ENCODE measurements around the gene ROR2. TPM values are rescaled to one million over a fixed set of nuclear protein-coding genes. Genes with fewer than 3 reads are reported as not detected.
"Not testable (repeated sequence)": the region's sequence is repeated elsewhere in the genome, so short reads cannot be mapped to it uniquely, and the experiment has no call there.

The ROR2 gene
- total and polyA plus RNA-seq, 2 of the 8 experiments (the other 6 are each of a cell fraction or from before 2014, with no cell fraction given), result 2.7 to 4.3 TPM

DNA sequence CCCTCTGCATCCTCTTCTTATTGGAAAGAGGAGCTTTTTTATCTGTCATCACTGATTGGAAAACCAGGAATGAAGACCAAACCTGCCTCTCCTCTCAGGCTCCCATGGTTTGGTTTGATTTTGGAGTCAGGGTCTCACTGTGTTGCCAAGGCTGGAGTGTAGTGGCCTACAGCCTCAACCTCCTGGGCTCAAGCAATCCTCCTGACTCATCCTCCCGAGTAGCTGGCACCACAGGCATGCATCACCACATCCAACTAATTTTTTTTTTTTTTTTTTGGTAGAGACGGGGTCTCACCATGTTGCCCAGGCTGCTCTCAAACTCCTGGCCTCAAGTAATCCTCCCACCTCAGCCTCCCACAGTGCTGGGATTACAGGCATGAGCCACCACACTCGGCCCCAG lies 40.8 kb downstream of the ROR2 start:
- H4K5ac ChIP-seq (ENCODE audit: insufficient read length, low read depth, low read length); POLR2A ChIA-PET (ENCODE audit: partially characterized antibody); H4K91ac ChIP-seq (replicated peaks; ENCODE audit: insufficient read length, low read length); H2AK5ac ChIP-seq (ENCODE audit: low read depth, low read length); FAIRE-seq; H2BK12ac ChIP-seq (ENCODE audit: low read depth, low read length); DNase-seq (ENCODE audit: low read depth in 1 of 2, low spot score in 2 of 2); H2AFZ ChIP-seq (ENCODE audit: low read length); H3K4me1 ChIP-seq (replicated peaks in 1 of 4; ENCODE audit: control insufficient read depth in 3 of 4, insufficient read depth in 4 of 4, low read length in 3 of 4); H3K9ac ChIP-seq (replicated peaks in 1 of 4; ENCODE audit: extremely low read depth in 1 of 4, low read depth in 3 of 4, low read length in 3 of 4); H3K9me3 ChIP-seq (ENCODE audit: insufficient read depth in 2 of 2, low read depth in 1 of 2, low read length in 1 of 2); H3K79me2 ChIP-seq (ENCODE audit: control insufficient read depth in 1 of 2, insufficient read depth in 2 of 2, low read length in 2 of 2); H2BK20ac ChIP-seq (ENCODE audit: low read length); H3K18ac ChIP-seq (ENCODE audit: extremely low read depth, low read length); H2BK120ac ChIP-seq (replicated peaks; ENCODE audit: low read depth, low read length); H3K27ac ChIP-seq (ENCODE audit: low read depth, low read length); H3K23ac ChIP-seq (ENCODE audit: insufficient read length); H3K4me3 ChIP-seq (ENCODE audit: extremely low read depth in 1 of 4, insufficient read depth in 2 of 4, low read depth in 3 of 4, low read length in 4 of 4); H3K4me2 ChIP-seq (ENCODE audit: insufficient read depth in 1 of 2, low read depth in 2 of 2, low read length in 2 of 2); H3K4ac ChIP-seq (replicated peaks; ENCODE audit: insufficient read length, low read depth, low read length); H4K8ac ChIP-seq (ENCODE audit: extremely low read depth, insufficient read depth, low read length); H3K36me3 ChIP-seq (ENCODE audit: control insufficient read depth in 2 of 4, insufficient read depth in 4 of 4, low read length in 3 of 4); H3K23me2 ChIP-seq (ENCODE audit: low read depth, low read length); H3K79me1 ChIP-seq (ENCODE audit: low read depth, low read length); H3K56ac ChIP-seq (replicated peaks; ENCODE audit: insufficient read length, low read depth, low read length); H3K14ac ChIP-seq (ENCODE audit: insufficient read length); H2BK15ac ChIP-seq (ENCODE audit: low read length); H3K27me3 ChIP-seq (replicated peaks in 1 of 4; ENCODE audit: control insufficient read depth in 3 of 4, extremely low read depth in 1 of 4, insufficient read depth in 3 of 4, low read length in 3 of 4); H2BK5ac ChIP-seq (ENCODE audit: low read depth, low read length): not testable (repeated sequence)
- peaks cover 0 to 13% of the 10 kb centered on the region in 2 experiments for H4K20me1 ChIP-seq (replicated peaks in 1 of 2; ENCODE audit: control insufficient read depth in 1 of 2, insufficient read depth in 2 of 2, low read length in 2 of 2)
- CTCF ChIA-PET (ENCODE audit: partially characterized antibody), result interaction anchor here (0.6 to 1.2 kb wide), 3 partner anchors 41 to 175 kb away, joined by 3 to 4 read pairs (median 3); no protein-coding TSS in a partner anchor
- WGBS, 2 experiments (ENCODE audit: extremely low coverage in 1 of 2, insufficient coverage in 1 of 2, insufficient read length in 1 of 2, insufficient replicate concordance in 2 of 2, low coverage in 1 of 2, low lambda C conversion rate in 2 of 2, missing lambda C conversion rate in 1 of 2), result 90% methylated on average over 3 of the region's 3 CpGs; no CpG with 5 or more reads in 1 of the 2 experiments

All from H1 (cell line).